ENCODE measurements around the gene RXFP1.

The RXFP1 gene

DNA sequence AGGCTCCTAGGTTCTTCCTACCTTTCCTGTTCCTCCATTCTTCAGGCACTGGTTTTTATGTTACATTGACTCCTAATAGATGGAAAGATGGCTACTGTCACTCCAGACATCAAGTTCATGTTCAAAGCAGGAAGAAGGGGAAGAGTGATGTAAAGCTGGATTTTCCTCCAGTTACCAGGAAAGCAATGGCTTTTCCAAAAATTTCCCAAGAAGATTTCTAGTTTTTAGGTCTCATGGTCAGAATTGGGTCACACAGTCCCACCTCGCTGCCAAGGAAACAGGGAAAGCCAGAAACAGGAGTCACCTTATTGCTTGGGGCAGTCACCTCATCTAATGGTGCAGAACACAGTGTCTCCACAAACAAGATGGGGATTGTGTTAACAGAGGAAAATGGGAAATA lies 21.5 kb downstream of the RXFP1 start:
- Histone ChIP-seq H3K9ac (ENCODE audit: low read depth, low read length, poor library complexity, severe bottlenecking) (no peak overlapping the region), H3K4me3 (ENCODE audit: low read length, poor library complexity, severe bottlenecking) (no peak overlapping the region), H3K9me3 (ENCODE audit: insufficient read depth, low read depth, low read length) (no peaks in the 10 kb centered on the region), H3F3A (ENCODE audit: low read depth) (no peaks in the 10 kb centered on the region), H3K4me2 (ENCODE audit: low read depth, low read length, poor library complexity, severe bottlenecking) (no peak overlapping the region), H2AFZ (ENCODE audit: low read length) (no peak overlapping the region), H3K36me3 (ENCODE audit: insufficient read depth, low read length) (no peaks in the 10 kb centered on the region), H3K4me1 (ENCODE audit: insufficient read depth, low read length, poor library complexity, severe bottlenecking) (no peaks in the 10 kb centered on the region), H3K79me2 (ENCODE audit: insufficient read depth, low read length) (no peaks in the 10 kb centered on the region), H3K9me2 (replicated peaks; ENCODE audit: low read depth, low read length) (no peaks in the 10 kb centered on the region), H3K27me3 (ENCODE audit: insufficient read depth, low read length, poor library complexity, severe bottlenecking) (no peaks in the 10 kb centered on the region), H4K20me1 (ENCODE audit: insufficient read depth, low read length, poor library complexity, severe bottlenecking) (no peaks in the 10 kb centered on the region)
- TF ChIP-seq EZH2phosphoT487 (IDR thresholded peaks at IDR 0.05; ENCODE audit: borderline replicate concordance) = no peak
- TF ChIP-seq, protein P1, sequence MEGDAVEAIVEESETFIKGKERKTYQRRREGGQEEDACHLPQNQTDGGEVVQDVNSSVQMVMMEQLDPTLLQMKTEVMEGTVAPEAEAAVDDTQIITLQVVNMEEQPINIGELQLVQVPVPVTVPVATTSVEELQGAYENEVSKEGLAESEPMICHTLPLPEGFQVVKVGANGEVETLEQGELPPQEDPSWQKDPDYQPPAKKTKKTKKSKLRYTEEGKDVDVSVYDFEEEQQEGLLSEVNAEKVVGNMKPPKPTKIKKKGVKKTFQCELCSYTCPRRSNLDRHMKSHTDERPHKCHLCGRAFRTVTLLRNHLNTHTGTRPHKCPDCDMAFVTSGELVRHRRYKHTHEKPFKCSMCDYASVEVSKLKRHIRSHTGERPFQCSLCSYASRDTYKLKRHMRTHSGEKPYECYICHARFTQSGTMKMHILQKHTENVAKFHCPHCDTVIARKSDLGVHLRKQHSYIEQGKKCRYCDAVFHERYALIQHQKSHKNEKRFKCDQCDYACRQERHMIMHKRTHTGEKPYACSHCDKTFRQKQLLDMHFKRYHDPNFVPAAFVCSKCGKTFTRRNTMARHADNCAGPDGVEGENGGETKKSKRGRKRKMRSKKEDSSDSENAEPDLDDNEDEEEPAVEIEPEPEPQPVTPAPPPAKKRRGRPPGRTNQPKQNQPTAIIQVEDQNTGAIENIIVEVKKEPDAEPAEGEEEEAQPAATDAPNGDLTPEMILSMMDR (conservative IDR thresholded peaks at IDR 0.05; ENCODE audit: low read length) = no peak

DNA sequence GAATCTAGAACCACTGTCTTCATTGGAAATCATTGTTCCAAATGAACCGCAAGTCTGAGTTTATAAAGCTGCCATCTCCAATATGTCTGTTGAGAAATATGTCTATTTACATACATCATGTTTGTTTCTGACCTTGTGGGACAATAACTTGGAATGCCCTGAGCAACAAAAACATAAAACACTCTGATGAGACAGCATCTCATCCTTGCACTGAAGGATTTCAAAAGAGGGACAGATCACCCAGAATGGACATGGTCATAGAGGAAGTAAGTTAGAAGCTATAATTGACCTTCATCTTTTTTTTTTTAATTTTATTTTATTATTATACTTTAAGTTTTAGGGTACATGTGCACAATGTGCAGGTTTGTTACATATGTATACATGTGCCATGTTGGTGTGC lies 22.5 kb downstream of the RXFP1 start:
- no peaks in the 10 kb centered on the region for H3K36me3 ChIP-seq (ENCODE audit: insufficient read depth, low read length)
- no peak overlapping the region for H3K4me3 ChIP-seq (ENCODE audit: low read length, poor library complexity, severe bottlenecking)
- no peaks in the 10 kb centered on the region for H4K20me1 ChIP-seq (ENCODE audit: insufficient read depth, low read length, poor library complexity, severe bottlenecking)
- H3K9me2 ChIP-seq (replicated peaks; ENCODE audit: low read depth, low read length) = no peaks in the 10 kb centered on the region
- H3K9me3 ChIP-seq (ENCODE audit: insufficient read depth, low read depth, low read length) = no peaks in the 10 kb centered on the region
- no peaks in the 10 kb centered on the region for H3F3A ChIP-seq (ENCODE audit: low read depth)
- H3K27me3 ChIP-seq (ENCODE audit: insufficient read depth, low read length, poor library complexity, severe bottlenecking) = no peaks in the 10 kb centered on the region
- no peak overlapping the region for H2AFZ ChIP-seq (ENCODE audit: low read length)
- no peaks in the 10 kb centered on the region for H3K4me1 ChIP-seq (ENCODE audit: insufficient read depth, low read length, poor library complexity, severe bottlenecking)
- H3K79me2 ChIP-seq (ENCODE audit: insufficient read depth, low read length) = no peaks in the 10 kb centered on the region
- no peak overlapping the region for H3K9ac ChIP-seq (ENCODE audit: low read depth, low read length, poor library complexity, severe bottlenecking)
- no peak overlapping the region for H3K4me2 ChIP-seq (ENCODE audit: low read depth, low read length, poor library complexity, severe bottlenecking)
- no peak for TF ChIP-seq EZH2phosphoT487 (IDR thresholded peaks at IDR 0.05; ENCODE audit: borderline replicate concordance)
- TF ChIP-seq, protein P1 (conservative IDR thresholded peaks at IDR 0.05; ENCODE audit: low read length) = no peak

DNA sequence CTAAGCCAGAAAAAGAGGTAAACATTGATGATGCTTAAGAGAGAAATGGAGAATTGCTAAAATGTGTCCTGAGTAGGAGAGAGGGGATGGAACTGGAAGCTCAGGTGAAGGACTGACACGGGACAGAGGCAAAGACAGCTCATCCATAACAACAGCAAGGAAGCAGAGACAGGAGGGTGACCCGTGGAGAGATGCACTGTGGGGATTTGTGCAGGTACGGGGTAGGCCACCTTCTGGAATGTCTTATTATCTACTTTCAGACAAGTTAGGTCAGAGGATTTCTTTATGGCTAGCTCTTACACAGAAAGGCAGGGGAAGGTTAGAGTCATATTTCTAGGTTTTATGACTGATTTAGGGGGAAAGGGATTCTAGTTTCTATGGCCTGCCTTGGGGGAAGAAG lies 31.7 kb downstream of the RXFP1 start:
- H3K9ac ChIP-seq (ENCODE audit: low read depth, low read length, poor library complexity, severe bottlenecking) = no peak overlapping the region
- H3F3A ChIP-seq (ENCODE audit: low read depth) = no peaks in the 10 kb centered on the region
- TF ChIP-seq, protein P1 (conservative IDR thresholded peaks at IDR 0.05; ENCODE audit: low read length) = no peak
- TF ChIP-seq EZH2phosphoT487 (IDR thresholded peaks at IDR 0.05; ENCODE audit: borderline replicate concordance) = no peak
- no peaks in the 10 kb centered on the region for H4K20me1 ChIP-seq (ENCODE audit: insufficient read depth, low read length, poor library complexity, severe bottlenecking)
- H3K4me1 ChIP-seq (ENCODE audit: insufficient read depth, low read length, poor library complexity, severe bottlenecking) = no peaks in the 10 kb centered on the region
- H3K9me3 ChIP-seq (ENCODE audit: insufficient read depth, low read depth, low read length) = no peaks in the 10 kb centered on the region
- H3K27me3 ChIP-seq (ENCODE audit: insufficient read depth, low read length, poor library complexity, severe bottlenecking) = no peaks in the 10 kb centered on the region
- no peak overlapping the region for H3K4me3 ChIP-seq (ENCODE audit: low read length, poor library complexity, severe bottlenecking)
- H3K36me3 ChIP-seq (ENCODE audit: insufficient read depth, low read length) = no peaks in the 10 kb centered on the region
- H3K79me2 ChIP-seq (ENCODE audit: insufficient read depth, low read length) = no peaks in the 10 kb centered on the region
- no peak overlapping the region for H3K4me2 ChIP-seq (ENCODE audit: low read depth, low read length, poor library complexity, severe bottlenecking)
- H3K9me2 ChIP-seq (replicated peaks; ENCODE audit: low read depth, low read length) = no peaks in the 10 kb centered on the region
- no peak overlapping the region for H2AFZ ChIP-seq (ENCODE audit: low read length)

Data from Loucy (cell line).